Fibroblast of lung (primary cell): ENCODE measurements around the gene EML3. TPM values are rescaled to one million over a fixed set of nuclear protein-coding genes. Genes with fewer than 3 reads are reported as not detected.
A peak's percentile ranks its signal among the peaks of the same experiment; 100 is the strongest.

Experiments used
- DNase-seq, 2 donors: peaks; one replicate each; pipeline versions ENCODE4 v3.0.0 to v3.0.0-alpha.2; 2010; ENCODE audit warnings: low read depth in 2 of 2
- H2AFZ ChIP-seq: 2 replicates; pipeline ENCODE4 v1.5.1; 2012; ENCODE audit warnings: low read length, control low read depth, inconsistent platforms
- H3K27ac ChIP-seq: 2 replicates; pipeline ENCODE4 v1.5.1; 2011; ENCODE audit warnings: low read length, control low read depth; ENCODE audit not compliant: insufficient read depth
- H3K27me3 ChIP-seq: 2 replicates; pipeline ENCODE4 v1.5.1; 2011; ENCODE audit warnings: mild to moderate bottlenecking, low read length; ENCODE audit not compliant: control insufficient read depth, insufficient read depth
- H3K36me3 ChIP-seq: 2 replicates; pipeline ENCODE4 v1.5.1; 2011; ENCODE audit warnings: low read length; ENCODE audit not compliant: control insufficient read depth, insufficient read depth
- H3K4me1 ChIP-seq: 2 replicates; pipeline ENCODE4 v1.5.1; 2011; ENCODE audit warnings: low read length; ENCODE audit not compliant: control insufficient read depth, insufficient read depth; ENCODE audit errors: extremely low read depth
- H3K4me2 ChIP-seq: 2 replicates; pipeline ENCODE4 v1.5.1; 2011; ENCODE audit warnings: low read length, control low read depth; ENCODE audit not compliant: insufficient read depth; ENCODE audit errors: extremely low read depth
- H3K4me3 ChIP-seq, 4 experiments: fragments of 200-600 bp in 1 of 4; sonication (generic) in 1 of 4; replicated peaks in 1 of 4; 2 replicates each; pipeline ENCODE4 v1.5.1; 2011 to 2016; ENCODE audit warnings: low read length in 4 of 4, low read depth in 3 of 4, mild to moderate bottlenecking in 3 of 4, control low read depth in 2 of 4, inconsistent platforms in 1 of 4, mixed read lengths in 1 of 4; ENCODE audit not compliant: insufficient read depth in 1 of 4; ENCODE audit errors: control extremely low read depth in 1 of 4
- H3K79me2 ChIP-seq: 2 replicates; pipeline ENCODE4 v1.5.1; 2012; ENCODE audit warnings: mild to moderate bottlenecking, low read length, inconsistent platforms; ENCODE audit not compliant: control insufficient read depth, insufficient read depth
- H3K9ac ChIP-seq: 2 replicates; pipeline ENCODE4 v1.5.1; 2011; ENCODE audit warnings: mild to moderate bottlenecking, low read length, control low read depth; ENCODE audit not compliant: insufficient read depth
- H3K9me3 ChIP-seq: 2 replicates; pipeline ENCODE4 v1.5.1; 2012; ENCODE audit warnings: low read depth, low read length; ENCODE audit not compliant: control insufficient read depth, insufficient read depth
- H4K20me1 ChIP-seq: 2 replicates; pipeline ENCODE4 v1.5.1; 2011; ENCODE audit warnings: low read length; ENCODE audit not compliant: control insufficient read depth, insufficient read depth; ENCODE audit errors: extremely low read depth
- CTCF ChIP-seq, 2 donors: IDR thresholded peaks in 1 of 2; conservative IDR thresholded peaks in 1 of 2; 1 replicate in 1 of 2; 2 replicates in 1 of 2; pipeline ENCODE4 v1.5.1; 2011 to 2012; ENCODE audit warnings: low read length in 2 of 2, control low read depth in 1 of 2, inconsistent platforms in 1 of 2, low read depth in 1 of 2, mild to moderate bottlenecking in 1 of 2
- EZH2 ChIP-seq: IDR thresholded peaks from 2 replicates; pipeline ENCODE4 v1.5.1; 2012; ENCODE audit warnings: low read length, control low read depth, mild to moderate bottlenecking; ENCODE audit errors: missing control alignments
- polyA plus RNA-seq, 2 donors: library from polyadenylated mRNA; depleted of rRNA in 1 of 2; stranded (reverse) in 1 of 2; unstranded in 1 of 2; fragments of >200 nt; gene quantifications; 2 replicates each; pipeline ENCODE4 v1.2.1, GENCODE V29; 2011 to 2012; ENCODE audit warnings: missing spikeins in 1 of 2
- total RNA-seq: library from RNA; depleted of rRNA; stranded (reverse); fragments of >200 nt; gene quantifications from 2 replicates; pipeline ENCODE4 v1.2.1, GENCODE V29; 2014

Gene EML3
- total and polyA plus RNA-seq, 2 donors (not counting 1 experiment from before 2014, with no cell fraction given) = 20.5 to 22.6 TPM

GRCh38 chr11:62615521-62615920, 2.9 kb upstream of the EML3 start:
- H3K4me2 ChIP-seq = no peak overlapping the region
- H4K20me1 ChIP-seq = no peaks in the 10 kb centered on the region
- no peak overlapping the region for H3K9ac ChIP-seq
- H3K79me2 ChIP-seq = no peaks in the 10 kb centered on the region
- no peak overlapping the region for H3K4me3 ChIP-seq
- DNase-seq = no peak
- H3K27ac ChIP-seq = no peak overlapping the region
- H3K4me1 ChIP-seq = peaks cover 12% of the 10 kb centered on the region
- H3K36me3 ChIP-seq = peaks cover 8% of the 10 kb centered on the region
- no peaks in the 10 kb centered on the region for H3K27me3 ChIP-seq
- no peak for TF ChIP-seq CTCF (conservative IDR thresholded peaks at IDR 0.05 in 1 of 2, IDR thresholded peaks at IDR 0.05 in 1 of 2; ENCODE audit: low read depth in 1 of 2, low read length in 2 of 2)
- TF ChIP-seq EZH2 = no peak
- H2AFZ ChIP-seq = no peak overlapping the region
- no peaks in the 10 kb centered on the region for H3K9me3 ChIP-seq

GRCh38 chr11:62614275-62614674, 1.7 kb upstream of the EML3 start:
- Histone ChIP-seq H3K79me2 (no peaks in the 10 kb centered on the region), H4K20me1 (no peaks in the 10 kb centered on the region), H3K9me3 (no peaks in the 10 kb centered on the region), H3K4me1 (peaks cover 12% of the 10 kb centered on the region), H3K9ac (no peak overlapping the region), H3K27ac (no peak overlapping the region), H3K4me2 (no peak overlapping the region), H2AFZ (no peak overlapping the region), H3K36me3 (peaks cover 8% of the 10 kb centered on the region), H3K27me3 (no peaks in the 10 kb centered on the region), H3K4me3 (no peak overlapping the region)
- TF ChIP-seq EZH2 = no peak
- no peak for TF ChIP-seq CTCF (conservative IDR thresholded peaks at IDR 0.05 in 1 of 2, IDR thresholded peaks at IDR 0.05 in 1 of 2; ENCODE audit: low read depth in 1 of 2, low read length in 2 of 2)
- no peak for DNase-seq

DNA sequence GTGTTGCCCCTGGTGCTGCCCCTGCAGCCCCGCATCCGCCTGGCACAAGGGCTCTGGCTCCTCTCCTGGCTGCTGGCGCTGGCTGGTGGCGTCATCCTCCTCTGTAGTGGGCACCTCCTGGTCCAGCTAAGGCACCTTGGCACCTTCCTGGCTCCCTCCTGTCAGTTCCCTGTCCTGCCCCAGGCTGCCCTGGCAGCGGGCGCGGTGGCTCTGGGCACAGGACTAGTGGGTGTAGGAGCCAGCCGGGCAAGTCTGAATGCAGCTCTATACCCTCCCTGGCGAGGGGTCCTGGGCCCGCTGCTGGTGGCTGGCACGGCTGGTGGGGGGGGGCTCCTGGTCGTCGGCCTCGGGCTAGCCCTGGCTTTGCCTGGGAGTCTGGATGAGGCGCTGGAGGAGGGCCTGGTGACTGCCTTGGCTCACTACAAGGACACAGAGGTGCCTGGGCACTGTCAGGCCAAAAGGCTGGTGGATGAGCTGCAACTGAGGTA, 760 bp upstream of the EML3 start:
- H3K4me3 ChIP-seq = no peak overlapping the region
- TF ChIP-seq CTCF (conservative IDR thresholded peaks at IDR 0.05 in 1 of 2, IDR thresholded peaks at IDR 0.05 in 1 of 2; ENCODE audit: low read depth in 1 of 2, low read length in 2 of 2) (no peak), EZH2 (no peak)
- H3K4me2 ChIP-seq = peak overlapping the region; percentile 32
- peak overlapping the region; percentile 37 for H3K9ac ChIP-seq
- H3K79me2 ChIP-seq = no peaks in the 10 kb centered on the region
- DNase-seq = no peak
- H3K36me3 ChIP-seq = peaks cover 11% of the 10 kb centered on the region
- peak overlapping the region; percentile 70 for H3K27ac ChIP-seq
- peaks cover 12% of the 10 kb centered on the region for H3K4me1 ChIP-seq
- H3K27me3 ChIP-seq = no peaks in the 10 kb centered on the region
- H3K9me3 ChIP-seq = no peaks in the 10 kb centered on the region
- no peak overlapping the region for H2AFZ ChIP-seq
- no peaks in the 10 kb centered on the region for H4K20me1 ChIP-seq
